ENCODE measurements around the gene C21orf58. TPM values are rescaled to one million over a fixed set of nuclear protein-coding genes. Genes with fewer than 3 reads are reported as not detected.
A peak's percentile ranks its signal among the peaks of the same experiment; 100 is the strongest.

The C21orf58 gene
- total RNA-seq, 1 experiment from 2014 or later, result 12.7 TPM

- no peaks in the 10 kb centered on the region for H3K27me3 ChIP-seq (ENCODE audit: control insufficient read depth, insufficient read depth, low read length)
- in situ Hi-C loops (cut with HindIII; ENCODE audit: low pct_unique_long_range_greater_than_20kb, low sequenced_read_pairs) (no loop called here), intact Hi-C loops (cut with micrococcal nuclease; ENCODE audit: unreplicated experiment) (no loop called here)
- no peak for DNase-seq (ENCODE audit: low read depth, low spot score)
- no peaks in the 10 kb centered on the region for H3K4me1 ChIP-seq (ENCODE audit: control insufficient read depth, insufficient read depth, low read length)
- no peak overlapping the region for H3K4me3 ChIP-seq (ENCODE audit: low read depth in 2 of 2, low read length in 2 of 2)
- CTCF ChIA-PET, result no interaction called here
- BruUV-seq (replicated peaks), result no TSS peak
- POLR2A ChIA-PET, result no interaction called here
- H3K27ac ChIP-seq (ENCODE audit: low read length), result no peak overlapping the region
- no peak for ATAC-seq
- TF ChIP-seq REST (IDR thresholded peaks at IDR 0.05; ENCODE audit: insufficient read depth in 1 of 2, low read depth in 2 of 2, low read length in 1 of 2) (no peak), CTCF (IDR thresholded peaks at IDR 0.05) (no peak), SIN3A (IDR thresholded peaks at IDR 0.05; ENCODE audit: borderline replicate concordance, insufficient read depth, low read depth, low read length) (no peak), TCF7L2 (IDR thresholded peaks at IDR 0.05; ENCODE audit: low read depth, low read length) (no peak), POLR2AphosphoS5 (IDR thresholded peaks at IDR 0.05; ENCODE audit: low read depth, low read length) (no peak)
- H3K36me3 ChIP-seq (ENCODE audit: control insufficient read depth, insufficient read depth, low read length), result peaks cover 6% of the 10 kb centered on the region; the same call in 1 of the 2 replicates
- no peaks in the 10 kb centered on the region for H3K9me3 ChIP-seq (ENCODE audit: control insufficient read depth, insufficient read depth, low read depth, low read length)
These were observed 37.5 kb upstream of the C21orf58 start for GRCh38 chr21:46361176-46361575.

GRCh38 chr21:46357684-46358425, 34.2 kb upstream of the C21orf58 start:
- BruUV-seq (replicated peaks), result no TSS peak
- no peaks in the 10 kb centered on the region for H3K4me1 ChIP-seq (ENCODE audit: control insufficient read depth, insufficient read depth, low read length)
- no peak for TF ChIP-seq SIN3A (IDR thresholded peaks at IDR 0.05; ENCODE audit: borderline replicate concordance, insufficient read depth, low read depth, low read length)
- TF ChIP-seq CTCF (IDR thresholded peaks at IDR 0.05), result no peak
- no peak for TF ChIP-seq POLR2AphosphoS5 (IDR thresholded peaks at IDR 0.05; ENCODE audit: low read depth, low read length)
- no peak for TF ChIP-seq REST (IDR thresholded peaks at IDR 0.05; ENCODE audit: insufficient read depth in 1 of 2, low read depth in 2 of 2, low read length in 1 of 2)
- no peak for TF ChIP-seq TCF7L2 (IDR thresholded peaks at IDR 0.05; ENCODE audit: low read depth, low read length)
- CTCF ChIA-PET, result no interaction called here
- intact Hi-C loops (cut with micrococcal nuclease; ENCODE audit: unreplicated experiment), result no loop called here
- H3K9me3 ChIP-seq (ENCODE audit: control insufficient read depth, insufficient read depth, low read depth, low read length), result no peaks in the 10 kb centered on the region
- H3K27ac ChIP-seq (ENCODE audit: low read length), result no peak overlapping the region
- POLR2A ChIA-PET, result no interaction called here
- peaks cover 6% of the 10 kb centered on the region for H3K36me3 ChIP-seq (ENCODE audit: control insufficient read depth, insufficient read depth, low read length)
- H3K27me3 ChIP-seq (ENCODE audit: control insufficient read depth, insufficient read depth, low read length), result no peaks in the 10 kb centered on the region
- DNase-seq (ENCODE audit: low read depth, low spot score) (no peak), ATAC-seq (0 out of 2 replicates have a peak, but pooled peaks have one; percentile 18)
- no peak overlapping the region for H3K4me3 ChIP-seq (ENCODE audit: low read depth in 2 of 2, low read length in 2 of 2)
- in situ Hi-C loops (cut with HindIII; ENCODE audit: low pct_unique_long_range_greater_than_20kb, low sequenced_read_pairs), result no loop called here

Measured in Panc1 (cell line).